HUES48 (cell line): ENCODE measurements around the gene AVPI1.
A peak's percentile ranks its signal among the peaks of the same experiment; 100 is the strongest.
"Not testable (repeated sequence)": the region's sequence is repeated elsewhere in the genome, so short reads cannot be mapped to it uniquely, and the experiment has no call there.

Experiments used
- H3K27ac ChIP-seq: one replicate; pipeline ENCODE4 v1.7.0; 2013; ENCODE audit warnings: low read depth, low read length, inconsistent platforms
- H3K27me3 ChIP-seq: 2 replicates; pipeline ENCODE4 v1.6.1; 2013; ENCODE audit warnings: mild to moderate bottlenecking, low read length; ENCODE audit not compliant: control insufficient read depth, insufficient read depth
- H3K36me3 ChIP-seq: 2 replicates; pipeline ENCODE4 v1.6.1; 2013; ENCODE audit warnings: low read length; ENCODE audit not compliant: control insufficient read depth, insufficient read depth
- H3K4me1 ChIP-seq: 2 replicates; pipeline ENCODE4 v1.6.1; 2013; ENCODE audit warnings: mild to moderate bottlenecking, low read length; ENCODE audit not compliant: control insufficient read depth, insufficient read depth
- H3K4me3 ChIP-seq: 2 replicates; pipeline ENCODE4 v1.5.1; 2013; ENCODE audit warnings: mild to moderate bottlenecking, low read depth, low read length
- H3K9ac ChIP-seq: 2 replicates; pipeline ENCODE4 v1.6.1; 2013; ENCODE audit warnings: mild to moderate bottlenecking, low read depth, low read length, moderate library complexity
- H3K9me3 ChIP-seq: 2 replicates; pipeline ENCODE4 v1.6.1; 2013; ENCODE audit warnings: low read length; ENCODE audit not compliant: control insufficient read depth, insufficient read depth

The AVPI1 gene

DNA sequence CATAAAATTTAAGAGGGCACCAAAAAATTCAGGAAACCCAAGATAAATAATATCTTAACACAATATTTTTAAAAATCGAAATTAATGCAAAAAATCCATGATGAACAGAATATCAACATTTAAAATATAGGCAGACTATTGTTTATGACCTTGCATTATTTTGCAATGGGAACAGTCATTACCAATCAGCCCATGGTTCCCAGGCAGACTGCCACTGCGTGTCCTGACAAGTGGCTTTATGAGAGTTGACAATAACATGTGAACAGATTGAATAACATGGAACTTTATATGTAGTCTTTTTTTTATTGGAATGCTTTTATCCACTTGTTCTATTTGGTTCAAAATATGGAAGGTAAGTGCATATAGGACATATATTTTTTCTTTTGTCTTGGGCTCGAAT is 3.1 kb upstream of the AVPI1 start:
- no peak overlapping the region for H3K27ac ChIP-seq
- H3K4me3 ChIP-seq, result no peak overlapping the region
- no peaks in the 10 kb centered on the region for H3K9me3 ChIP-seq
- H3K27me3 ChIP-seq, result peaks cover 9% of the 10 kb centered on the region; the same call in 1 of the 2 replicates
- peaks cover 13% of the 10 kb centered on the region for H3K4me1 ChIP-seq
- no peak overlapping the region for H3K9ac ChIP-seq
- no peaks in the 10 kb centered on the region for H3K36me3 ChIP-seq

DNA sequence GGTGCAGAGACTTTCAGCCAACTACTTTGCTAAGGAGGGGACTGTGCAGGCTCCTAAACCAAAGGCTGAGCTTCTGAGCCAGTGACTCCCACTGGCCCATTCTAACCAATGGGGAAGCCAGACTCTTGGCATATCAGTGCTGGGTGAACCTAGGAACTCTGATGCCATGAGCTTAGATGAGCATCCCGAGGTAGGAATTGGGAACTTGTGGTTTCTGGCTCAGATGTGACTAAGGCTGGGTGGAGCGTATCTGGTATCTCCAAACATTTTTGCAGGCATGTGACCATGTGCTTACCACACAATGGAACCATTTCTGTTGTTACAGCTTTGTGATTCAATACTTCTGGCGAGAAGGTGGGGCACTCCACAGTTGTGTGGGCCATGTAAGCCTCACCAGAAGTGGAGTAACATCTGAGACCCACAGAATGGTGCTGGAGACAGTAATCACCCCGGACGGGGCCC is 2.5 kb upstream of the AVPI1 start:
- H3K27me3 ChIP-seq, result peaks cover 9% of the 10 kb centered on the region; the same call in 1 of the 2 replicates
- H3K27ac ChIP-seq, result no peak overlapping the region
- H3K9me3 ChIP-seq, result no peaks in the 10 kb centered on the region
- no peak overlapping the region for H3K9ac ChIP-seq
- H3K4me3 ChIP-seq, result no peak overlapping the region
- H3K36me3 ChIP-seq, result no peaks in the 10 kb centered on the region
- H3K4me1 ChIP-seq, result peaks cover 13% of the 10 kb centered on the region

DNA sequence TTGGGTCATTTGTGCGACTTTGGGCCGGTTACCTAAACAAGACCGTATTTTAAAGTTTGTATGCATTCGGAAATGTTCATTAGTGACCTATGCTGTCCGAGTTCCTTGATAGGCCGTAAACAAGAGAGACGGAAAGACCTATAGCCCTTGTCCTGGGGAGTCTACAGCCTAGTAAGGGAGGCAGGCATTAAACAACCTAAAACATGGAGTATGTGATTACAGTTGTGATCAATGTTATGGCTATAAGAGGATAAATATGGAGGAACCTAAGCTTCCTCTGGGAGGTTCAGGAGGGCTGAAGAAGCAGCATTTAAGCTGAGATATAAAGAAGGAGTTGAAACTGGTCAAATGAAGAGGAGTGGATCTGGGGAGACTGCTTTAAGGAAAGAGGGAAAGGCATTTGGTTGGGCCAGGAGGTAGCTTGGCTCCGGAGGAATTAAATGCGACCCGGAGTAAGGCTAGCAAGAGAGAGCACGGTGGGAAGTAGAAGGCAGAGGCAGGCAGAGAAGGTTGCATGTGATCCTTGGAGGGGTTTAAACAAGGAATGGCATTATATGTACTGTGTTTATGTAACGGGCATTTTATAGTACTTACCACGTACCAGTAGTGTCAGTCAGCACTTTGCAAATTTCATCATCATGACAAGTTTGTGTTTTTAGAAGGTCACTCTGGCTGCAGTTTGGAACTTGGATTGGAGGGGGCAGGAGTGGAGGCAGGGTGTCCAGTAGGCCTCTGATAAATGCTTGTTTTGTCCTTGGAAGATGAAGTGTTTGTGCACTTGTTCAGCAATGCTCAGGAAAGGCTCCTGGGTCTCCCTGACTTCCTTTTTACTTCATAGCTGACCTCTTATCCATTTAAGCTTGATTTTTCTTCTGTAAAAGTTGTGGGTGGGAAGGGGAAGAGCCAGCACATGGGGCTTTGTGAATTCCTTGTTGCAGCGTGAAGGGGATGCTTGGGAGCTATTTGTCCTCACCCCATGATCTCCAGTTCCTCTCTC is 1.0 kb upstream of the AVPI1 start:
- H3K27me3 ChIP-seq, result peaks cover 9% of the 10 kb centered on the region; the same call in 1 of the 2 replicates
- H3K9me3 ChIP-seq, result no peaks in the 10 kb centered on the region
- peaks cover 20% of the 10 kb centered on the region for H3K4me1 ChIP-seq
- no peaks in the 10 kb centered on the region for H3K36me3 ChIP-seq
- H3K27ac ChIP-seq, result peak overlapping the region; percentile 65
- H3K4me3 ChIP-seq, result peak overlapping the region; percentile 58
- peak overlapping the region; percentile 61 for H3K9ac ChIP-seq

DNA sequence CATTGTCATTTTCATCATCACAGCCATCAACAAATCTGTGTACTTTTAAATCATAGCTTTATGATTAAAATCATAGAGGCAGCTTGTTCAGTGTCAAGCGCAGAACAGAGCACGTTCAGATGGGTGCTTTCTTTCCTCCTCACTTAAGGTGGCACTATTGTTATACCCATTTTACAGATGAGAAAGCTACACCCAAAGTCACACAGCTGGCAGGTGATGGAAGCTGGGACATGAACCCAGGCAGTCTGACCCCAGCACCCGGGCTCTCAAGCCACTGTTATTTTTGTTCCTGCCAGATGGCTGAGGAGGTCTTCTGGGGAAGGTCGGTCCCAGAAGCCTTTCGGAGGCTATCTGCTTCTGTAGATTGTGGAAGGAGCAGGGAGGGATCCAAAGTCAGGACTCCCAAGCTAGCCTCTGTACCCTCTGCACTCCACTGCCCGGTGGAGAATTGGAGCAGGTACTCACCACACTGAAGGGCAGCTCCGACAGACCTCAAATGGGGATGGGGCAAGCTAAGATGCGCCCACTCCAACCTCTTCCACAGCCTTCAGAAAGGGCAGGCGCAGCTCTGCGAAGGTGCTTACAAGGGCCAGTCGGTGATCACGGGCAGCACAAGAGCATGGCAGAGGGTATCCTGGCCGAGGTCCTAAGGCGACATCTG is 610 bp downstream of the AVPI1 start:
- H3K27ac ChIP-seq, result peak overlapping the region; percentile 82

DNA sequence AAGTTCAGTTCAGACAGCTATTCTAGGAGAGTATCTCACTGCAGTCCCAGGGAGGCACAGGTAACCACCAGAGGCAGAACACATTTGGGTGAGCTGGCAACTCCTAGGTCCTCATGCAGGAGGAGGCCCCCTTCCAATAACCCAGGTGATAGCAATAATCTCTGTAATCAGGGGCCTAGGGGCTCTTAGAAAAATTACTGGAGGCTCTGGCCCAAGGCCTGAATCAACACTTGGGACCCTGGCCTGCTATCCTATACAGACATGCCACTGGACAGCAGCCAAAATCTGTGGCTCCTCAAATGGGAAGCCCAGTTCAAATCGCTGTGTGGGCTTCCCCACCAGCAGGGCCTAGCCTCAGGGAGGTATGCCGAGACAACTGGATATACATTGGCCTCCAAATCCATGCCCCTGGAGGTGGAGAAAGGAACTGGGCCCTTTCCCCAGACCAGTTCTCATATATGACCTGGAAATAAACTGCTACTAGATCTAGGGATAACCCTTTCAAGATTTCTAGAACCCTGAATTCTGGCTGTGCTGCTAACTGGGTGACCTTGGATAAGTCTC is 1.6 kb downstream of the AVPI1 start:
- Histone ChIP-seq H3K4me1 (peaks cover 20% of the 10 kb centered on the region), H3K36me3 (no peaks in the 10 kb centered on the region), H3K9ac (no peak overlapping the region), H3K9me3 (no peaks in the 10 kb centered on the region), H3K27ac (no peak overlapping the region), H3K27me3 (peaks cover 9% of the 10 kb centered on the region; the same call in 1 of the 2 replicates), H3K4me3 (no peak overlapping the region)

More for the DNA sequence above, 610 bp downstream of the AVPI1 start:
- Histone ChIP-seq H3K9me3 (no peaks in the 10 kb centered on the region), H3K4me1 (peaks cover 20% of the 10 kb centered on the region), H3K36me3 (no peaks in the 10 kb centered on the region), H3K27me3 (peaks cover 9% of the 10 kb centered on the region; the same call in 1 of the 2 replicates), H3K4me3 (peak overlapping the region; percentile 83), H3K9ac (peak overlapping the region; percentile 80)

DNA sequence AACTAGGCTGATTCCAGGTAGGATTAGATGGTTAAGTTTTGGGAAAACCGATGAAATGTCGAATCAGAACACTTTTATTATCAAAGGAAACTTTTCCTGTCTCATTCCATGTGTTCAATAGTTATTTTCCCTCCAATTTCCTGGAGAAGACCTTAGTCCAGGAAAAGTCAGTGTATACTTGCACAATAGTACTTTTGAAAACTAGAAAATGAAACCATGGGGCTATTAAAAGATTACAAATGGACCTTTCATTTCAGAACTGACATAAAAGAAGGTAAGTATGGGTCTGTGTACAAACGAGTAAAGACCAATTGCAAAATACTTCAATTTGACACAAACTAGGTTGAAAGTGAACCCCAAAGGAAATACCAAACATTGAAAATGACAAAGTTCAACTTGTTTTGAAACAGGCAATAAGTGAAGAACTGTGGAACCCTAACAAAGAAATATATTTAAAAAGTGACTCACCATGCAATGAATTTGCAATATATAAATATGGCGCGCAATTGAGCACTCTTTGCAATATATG is 2.1 kb downstream of the AVPI1 start:
- peaks cover 9% of the 10 kb centered on the region; the same call in 1 of the 2 replicates for H3K27me3 ChIP-seq
- no peak overlapping the region for H3K4me3 ChIP-seq
- peaks cover 20% of the 10 kb centered on the region for H3K4me1 ChIP-seq
- no peak overlapping the region for H3K27ac ChIP-seq
- no peak overlapping the region for H3K9ac ChIP-seq
- no peaks in the 10 kb centered on the region for H3K9me3 ChIP-seq
- H3K36me3 ChIP-seq, result no peaks in the 10 kb centered on the region

DNA sequence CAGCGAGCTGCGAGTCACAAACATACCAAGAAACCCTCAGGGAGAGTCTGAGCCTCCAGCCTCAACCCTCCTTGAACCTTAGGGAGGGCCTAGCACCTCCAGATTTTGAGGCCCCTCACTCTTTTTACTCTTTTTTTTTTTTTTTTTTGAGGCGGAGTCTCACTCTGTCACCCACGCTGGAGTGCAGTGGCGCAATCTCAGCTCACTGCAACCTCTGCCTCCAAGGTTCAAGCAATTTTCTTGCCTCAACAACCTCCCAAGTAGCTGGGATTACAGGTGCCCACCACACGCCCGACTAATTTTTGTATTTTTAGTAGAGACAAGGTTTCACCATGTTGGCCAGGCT is 2.7 kb downstream of the AVPI1 start:
- H3K9me3 ChIP-seq, H3K27me3 ChIP-seq, H3K36me3 ChIP-seq, H3K4me3 ChIP-seq, H3K9ac ChIP-seq: not testable (repeated sequence)
- Histone ChIP-seq H3K27ac (peak overlapping the region; percentile 12), H3K4me1 (peaks cover 20% of the 10 kb centered on the region)

DNA sequence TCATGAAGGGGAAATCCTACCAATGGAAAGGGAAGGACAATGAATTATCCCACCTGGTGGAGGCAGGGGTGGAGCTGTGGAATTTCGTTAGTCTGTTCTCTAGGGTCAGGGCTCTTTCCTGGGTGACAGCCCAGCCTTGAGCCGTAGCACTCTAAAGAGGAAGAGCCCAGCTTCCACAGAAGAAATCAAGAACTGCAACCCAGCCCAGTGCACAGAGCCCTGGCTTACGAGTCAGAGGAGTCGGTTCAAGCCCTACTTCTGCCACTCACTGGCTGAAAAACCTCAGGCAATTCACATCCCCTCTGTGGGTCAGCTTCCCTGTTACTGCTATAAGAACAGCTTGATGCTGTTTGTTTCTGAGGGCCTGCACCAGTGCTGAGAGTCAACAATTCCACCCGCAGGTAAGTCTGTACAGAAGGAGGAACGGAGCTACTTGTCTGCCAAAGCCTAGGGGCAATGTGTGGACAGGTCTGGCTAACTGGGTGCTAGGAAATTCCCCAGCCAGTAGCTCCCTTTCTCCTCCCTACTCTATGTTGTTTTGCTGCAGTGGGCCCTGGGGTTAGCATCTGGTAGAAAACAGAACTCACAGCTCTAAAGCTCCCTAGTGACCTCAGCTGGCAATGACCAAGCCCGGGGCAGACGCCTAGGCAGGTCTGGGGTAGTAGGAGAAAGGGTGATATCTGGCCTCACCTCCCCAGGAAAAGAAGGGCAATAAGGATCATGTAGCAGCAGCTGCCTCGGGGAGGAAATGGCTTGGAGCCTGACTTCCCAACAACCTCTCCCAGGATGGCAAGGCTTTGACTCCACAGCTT is 3.3 kb downstream of the AVPI1 start:
- H3K36me3 ChIP-seq, result no peaks in the 10 kb centered on the region
- no peak overlapping the region for H3K4me3 ChIP-seq
- H3K9ac ChIP-seq, result no peak overlapping the region
- no peaks in the 10 kb centered on the region for H3K9me3 ChIP-seq
- H3K4me1 ChIP-seq, result peaks cover 20% of the 10 kb centered on the region
- H3K27ac ChIP-seq, result peak overlapping the region; percentile 46
- peaks cover 9% of the 10 kb centered on the region; the same call in 1 of the 2 replicates for H3K27me3 ChIP-seq

DNA sequence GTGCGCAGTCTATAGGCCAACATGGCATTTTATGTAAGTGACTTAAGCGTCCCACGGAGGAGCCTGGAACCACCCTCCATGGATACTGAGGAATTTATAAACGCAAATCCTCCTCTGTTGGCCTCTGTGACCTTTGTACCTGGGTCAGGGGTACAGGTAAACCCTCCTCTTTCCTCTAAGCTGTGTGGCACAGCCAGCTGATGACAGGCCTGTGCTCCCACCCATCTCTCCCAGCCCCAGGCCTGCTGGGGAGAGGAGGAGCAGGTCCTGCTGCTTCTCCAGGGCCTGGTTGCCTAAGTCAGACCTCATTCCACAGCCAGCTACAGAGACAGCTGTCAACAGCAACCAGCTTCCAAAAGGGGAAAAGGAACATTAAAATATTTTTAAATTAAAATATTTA is 5.0 kb downstream of the AVPI1 start:
- Histone ChIP-seq H3K4me3 (no peak overlapping the region), H3K27me3 (0 out of 2 replicates have a peak, but pooled peaks cover 2% of the 10 kb centered on the region), H3K36me3 (peaks cover 15% of the 10 kb centered on the region), H3K4me1 (peaks cover 11% of the 10 kb centered on the region), H3K9me3 (no peaks in the 10 kb centered on the region), H3K27ac (no peak overlapping the region), H3K9ac (no peak overlapping the region)

DNA sequence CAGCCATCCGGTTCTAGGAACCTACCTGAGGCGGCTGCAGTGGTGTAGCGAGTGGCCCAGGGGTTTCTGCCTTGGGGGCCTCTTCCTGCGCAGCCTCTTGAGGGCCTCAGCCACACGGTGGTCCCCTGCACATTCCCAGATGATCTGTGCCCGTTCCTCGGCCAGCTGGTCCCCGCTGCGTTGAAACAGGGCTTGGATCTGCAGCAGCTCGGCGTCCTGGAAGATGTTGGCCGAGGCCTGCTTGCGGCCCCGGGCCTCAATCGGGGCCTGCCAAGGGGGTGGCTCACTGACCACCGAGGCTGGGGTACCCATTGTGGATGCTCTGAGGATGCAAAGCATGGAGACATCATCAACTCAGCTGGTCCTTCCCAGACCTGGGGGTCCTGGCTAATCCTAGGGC is 7.4 kb downstream of the AVPI1 start:
- no peak overlapping the region for H3K27ac ChIP-seq
- H3K27me3 ChIP-seq, result no peaks in the 10 kb centered on the region
- no peaks in the 10 kb centered on the region for H3K9me3 ChIP-seq
- H3K4me1 ChIP-seq, result peaks cover 7% of the 10 kb centered on the region; the same call in 1 of the 2 replicates
- peaks cover 32% of the 10 kb centered on the region for H3K36me3 ChIP-seq
- no peak overlapping the region for H3K4me3 ChIP-seq
- no peak overlapping the region for H3K9ac ChIP-seq
